ENCODE results near the gene VAT1. TPM values are rescaled to one million over a fixed set of nuclear protein-coding genes. Genes with fewer than 3 reads are reported as not detected.

VAT1 gene
- total and polyA plus RNA-seq, 2 of the 13 experiments (the other 11 are each of a cell fraction or from before 2014, with no cell fraction given), result 143 to 205 TPM

DNA sequence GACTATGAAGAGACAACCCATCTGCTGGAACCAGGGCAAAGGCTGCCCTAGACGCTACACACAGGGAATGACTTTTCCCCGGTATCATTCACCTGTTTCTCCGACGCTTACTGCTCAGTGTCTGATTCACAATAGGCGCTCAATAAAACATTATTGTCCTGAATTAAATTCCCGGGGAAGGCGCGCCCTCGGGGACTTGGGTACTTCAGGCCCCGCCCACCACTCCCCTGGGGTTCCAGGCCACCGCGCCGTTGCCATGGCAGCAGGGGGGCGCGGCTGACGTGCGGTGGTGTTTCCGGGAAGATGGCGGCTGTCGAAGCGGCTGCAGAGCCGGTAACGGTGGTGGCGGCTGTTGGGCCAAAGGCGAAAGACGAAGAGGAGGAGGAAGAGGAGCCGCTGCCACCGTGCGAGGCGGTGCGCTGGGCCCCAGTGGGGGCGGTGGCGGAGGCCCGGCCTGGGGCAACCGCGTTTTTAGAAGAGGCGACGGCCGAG, 41.9 kb downstream of the VAT1 start, which contains the start of gene RUNDC1 (continued):
- TF ChIP-seq MED1 (CRISPR knock-in tag; IDR thresholded peaks at IDR 0.05), result no peak; the same call in 1 of the 2 replicates
- TF ChIP-seq FOXJ3 (CRISPR knock-in tag; IDR thresholded peaks at IDR 0.05; ENCODE audit: borderline replicate concordance), result peak; percentile 16; the same call in 1 of the 2 replicates
- 0 out of 2 replicates have a peak, but pooled peaks have one; percentile 6 for TF ChIP-seq SNAPC2 (CRISPR knock-in tag; IDR thresholded peaks at IDR 0.05)
- no peak for TF ChIP-seq ZBTB38 (CRISPR knock-in tag; IDR thresholded peaks at IDR 0.05)
- TF ChIP-seq ZNF232 (CRISPR knock-in tag; IDR thresholded peaks at IDR 0.05; ENCODE audit: borderline replicate concordance), result 0 out of 2 replicates have a peak, but pooled peaks have one; percentile 47
- TF ChIP-seq ASH2L (IDR thresholded peaks at IDR 0.05; ENCODE audit: insufficient read length, low read depth, low read length), result peak; percentile 86
- TF ChIP-seq ARID2 (CRISPR knock-in tag; IDR thresholded peaks at IDR 0.05; ENCODE audit: borderline replicate concordance), result no peak
- no peak for TF ChIP-seq ZMAT3 (CRISPR knock-in tag; conservative IDR thresholded peaks at IDR 0.05)
- TF ChIP-seq, protein P1, sequence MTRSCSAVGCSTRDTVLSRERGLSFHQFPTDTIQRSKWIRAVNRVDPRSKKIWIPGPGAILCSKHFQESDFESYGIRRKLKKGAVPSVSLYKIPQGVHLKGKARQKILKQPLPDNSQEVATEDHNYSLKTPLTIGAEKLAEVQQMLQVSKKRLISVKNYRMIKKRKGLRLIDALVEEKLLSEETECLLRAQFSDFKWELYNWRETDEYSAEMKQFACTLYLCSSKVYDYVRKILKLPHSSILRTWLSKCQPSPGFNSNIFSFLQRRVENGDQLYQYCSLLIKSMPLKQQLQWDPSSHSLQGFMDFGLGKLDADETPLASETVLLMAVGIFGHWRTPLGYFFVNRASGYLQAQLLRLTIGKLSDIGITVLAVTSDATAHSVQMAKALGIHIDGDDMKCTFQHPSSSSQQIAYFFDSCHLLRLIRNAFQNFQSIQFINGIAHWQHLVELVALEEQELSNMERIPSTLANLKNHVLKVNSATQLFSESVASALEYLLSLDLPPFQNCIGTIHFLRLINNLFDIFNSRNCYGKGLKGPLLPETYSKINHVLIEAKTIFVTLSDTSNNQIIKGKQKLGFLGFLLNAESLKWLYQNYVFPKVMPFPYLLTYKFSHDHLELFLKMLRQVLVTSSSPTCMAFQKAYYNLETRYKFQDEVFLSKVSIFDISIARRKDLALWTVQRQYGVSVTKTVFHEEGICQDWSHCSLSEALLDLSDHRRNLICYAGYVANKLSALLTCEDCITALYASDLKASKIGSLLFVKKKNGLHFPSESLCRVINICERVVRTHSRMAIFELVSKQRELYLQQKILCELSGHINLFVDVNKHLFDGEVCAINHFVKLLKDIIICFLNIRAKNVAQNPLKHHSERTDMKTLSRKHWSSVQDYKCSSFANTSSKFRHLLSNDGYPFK (CRISPR knock-in tag; IDR thresholded peaks at IDR 0.05; ENCODE audit: borderline replicate concordance), result no peak
- TF ChIP-seq, protein P2, sequence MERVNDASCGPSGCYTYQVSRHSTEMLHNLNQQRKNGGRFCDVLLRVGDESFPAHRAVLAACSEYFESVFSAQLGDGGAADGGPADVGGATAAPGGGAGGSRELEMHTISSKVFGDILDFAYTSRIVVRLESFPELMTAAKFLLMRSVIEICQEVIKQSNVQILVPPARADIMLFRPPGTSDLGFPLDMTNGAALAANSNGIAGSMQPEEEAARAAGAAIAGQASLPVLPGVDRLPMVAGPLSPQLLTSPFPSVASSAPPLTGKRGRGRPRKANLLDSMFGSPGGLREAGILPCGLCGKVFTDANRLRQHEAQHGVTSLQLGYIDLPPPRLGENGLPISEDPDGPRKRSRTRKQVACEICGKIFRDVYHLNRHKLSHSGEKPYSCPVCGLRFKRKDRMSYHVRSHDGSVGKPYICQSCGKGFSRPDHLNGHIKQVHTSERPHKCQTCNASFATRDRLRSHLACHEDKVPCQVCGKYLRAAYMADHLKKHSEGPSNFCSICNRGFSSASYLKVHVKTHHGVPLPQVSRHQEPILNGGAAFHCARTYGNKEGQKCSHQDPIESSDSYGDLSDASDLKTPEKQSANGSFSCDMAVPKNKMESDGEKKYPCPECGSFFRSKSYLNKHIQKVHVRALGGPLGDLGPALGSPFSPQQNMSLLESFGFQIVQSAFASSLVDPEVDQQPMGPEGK (CRISPR knock-in tag; IDR thresholded peaks at IDR 0.05), result peak; percentile 35
- TF ChIP-seq DMAP1 (CRISPR knock-in tag; IDR thresholded peaks at IDR 0.05), result peak; percentile 52
- TF ChIP-seq TEAD2 (CRISPR knock-in tag; IDR thresholded peaks at IDR 0.05), result no peak
- TF ChIP-seq NFYB (CRISPR knock-in tag; IDR thresholded peaks at IDR 0.05), result no peak
- TF ChIP-seq TGIF2 (CRISPR knock-in tag; IDR thresholded peaks at IDR 0.05), result peak; percentile 91
- no peak for TF ChIP-seq RORA (CRISPR knock-in tag; IDR thresholded peaks at IDR 0.05)
- TF ChIP-seq SAFB2 (CRISPR knock-in tag; IDR thresholded peaks at IDR 0.05; ENCODE audit: borderline replicate concordance, low read depth), result peak; percentile 25; the same call in 1 of the 2 replicates
- TF ChIP-seq, protein P3, sequence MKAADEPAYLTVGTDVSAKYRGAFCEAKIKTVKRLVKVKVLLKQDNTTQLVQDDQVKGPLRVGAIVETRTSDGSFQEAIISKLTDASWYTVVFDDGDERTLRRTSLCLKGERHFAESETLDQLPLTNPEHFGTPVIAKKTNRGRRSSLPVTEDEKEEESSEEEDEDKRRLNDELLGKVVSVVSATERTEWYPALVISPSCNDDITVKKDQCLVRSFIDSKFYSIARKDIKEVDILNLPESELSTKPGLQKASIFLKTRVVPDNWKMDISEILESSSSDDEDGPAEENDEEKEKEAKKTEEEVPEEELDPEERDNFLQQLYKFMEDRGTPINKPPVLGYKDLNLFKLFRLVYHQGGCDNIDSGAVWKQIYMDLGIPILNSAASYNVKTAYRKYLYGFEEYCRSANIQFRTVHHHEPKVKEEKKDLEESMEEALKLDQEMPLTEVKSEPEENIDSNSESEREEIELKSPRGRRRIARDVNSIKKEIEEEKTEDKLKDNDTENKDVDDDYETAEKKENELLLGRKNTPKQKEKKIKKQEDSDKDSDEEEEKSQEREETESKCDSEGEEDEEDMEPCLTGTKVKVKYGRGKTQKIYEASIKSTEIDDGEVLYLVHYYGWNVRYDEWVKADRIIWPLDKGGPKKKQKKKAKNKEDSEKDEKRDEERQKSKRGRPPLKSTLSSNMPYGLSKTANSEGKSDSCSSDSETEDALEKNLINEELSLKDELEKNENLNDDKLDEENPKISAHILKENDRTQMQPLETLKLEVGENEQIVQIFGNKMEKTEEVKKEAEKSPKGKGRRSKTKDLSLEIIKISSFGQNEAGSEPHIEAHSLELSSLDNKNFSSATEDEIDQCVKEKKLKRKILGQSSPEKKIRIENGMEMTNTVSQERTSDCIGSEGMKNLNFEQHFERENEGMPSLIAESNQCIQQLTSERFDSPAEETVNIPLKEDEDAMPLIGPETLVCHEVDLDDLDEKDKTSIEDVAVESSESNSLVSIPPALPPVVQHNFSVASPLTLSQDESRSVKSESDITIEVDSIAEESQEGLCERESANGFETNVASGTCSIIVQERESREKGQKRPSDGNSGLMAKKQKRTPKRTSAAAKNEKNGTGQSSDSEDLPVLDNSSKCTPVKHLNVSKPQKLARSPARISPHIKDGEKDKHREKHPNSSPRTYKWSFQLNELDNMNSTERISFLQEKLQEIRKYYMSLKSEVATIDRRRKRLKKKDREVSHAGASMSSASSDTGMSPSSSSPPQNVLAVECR (CRISPR knock-in tag; IDR thresholded peaks at IDR 0.05; ENCODE audit: borderline replicate concordance), result peak; percentile 99
- no peak for TF ChIP-seq ZNF660 (CRISPR knock-in tag; IDR thresholded peaks at IDR 0.05; ENCODE audit: borderline replicate concordance, low read depth)
- TF ChIP-seq NFIC (IDR thresholded peaks at IDR 0.05; ENCODE audit: low read length), result no peak
- peak; percentile 68 for TF ChIP-seq PPARG (CRISPR knock-in tag; conservative IDR thresholded peaks at IDR 0.05)
- no peak for TF ChIP-seq JUND (CRISPR knock-in tag; IDR thresholded peaks at IDR 0.05)
- no peak; the same call in 1 of the 2 replicates for TF ChIP-seq CHD4 (IDR thresholded peaks at IDR 0.05; ENCODE audit: borderline replicate concordance, low read length)
- TF ChIP-seq JARID2 (CRISPR knock-in tag; IDR thresholded peaks at IDR 0.05; ENCODE audit: insufficient replicate concordance), result peak; percentile 27
